ENCODE results near the gene BRMS1L.
A peak's percentile ranks its signal among the peaks of the same experiment; 100 is the strongest.

DNA sequence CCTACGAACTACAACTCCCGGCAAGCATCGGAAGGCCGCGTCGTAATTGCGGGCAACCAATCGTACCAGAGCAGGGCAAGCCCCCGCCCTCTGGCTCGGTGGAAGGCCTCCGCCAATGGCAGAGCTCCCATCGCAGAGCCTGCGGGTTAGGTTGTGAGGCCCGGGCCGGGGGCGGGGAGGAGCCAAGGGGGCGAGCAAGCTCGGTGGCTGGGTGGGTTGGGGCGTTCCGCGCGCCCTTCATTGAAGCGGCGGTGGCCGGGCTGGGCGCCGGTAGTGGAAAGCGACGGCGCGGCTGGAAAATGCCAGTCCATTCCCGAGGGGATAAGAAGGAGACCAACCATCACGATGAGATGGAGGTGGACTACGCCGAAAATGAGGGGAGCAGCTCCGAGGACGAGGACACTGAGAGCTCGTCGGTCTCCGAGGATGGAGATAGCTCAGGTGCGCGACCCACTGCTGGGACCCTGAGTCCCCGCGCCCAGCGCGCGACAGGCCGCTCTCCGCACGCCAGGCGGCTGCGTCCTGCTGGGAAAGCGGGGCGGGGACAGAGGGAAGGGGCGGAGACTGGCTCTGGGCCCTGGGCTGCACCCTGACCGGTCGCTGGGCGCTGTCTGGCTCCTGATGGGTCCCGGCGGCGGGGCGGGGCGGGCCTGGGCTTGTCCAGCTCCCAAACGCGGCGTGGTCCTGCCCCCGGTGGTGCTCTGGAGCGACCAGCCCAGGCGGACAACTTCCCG lies at the start of gene BRMS1L:
- TF ChIP-seq, protein P1, sequence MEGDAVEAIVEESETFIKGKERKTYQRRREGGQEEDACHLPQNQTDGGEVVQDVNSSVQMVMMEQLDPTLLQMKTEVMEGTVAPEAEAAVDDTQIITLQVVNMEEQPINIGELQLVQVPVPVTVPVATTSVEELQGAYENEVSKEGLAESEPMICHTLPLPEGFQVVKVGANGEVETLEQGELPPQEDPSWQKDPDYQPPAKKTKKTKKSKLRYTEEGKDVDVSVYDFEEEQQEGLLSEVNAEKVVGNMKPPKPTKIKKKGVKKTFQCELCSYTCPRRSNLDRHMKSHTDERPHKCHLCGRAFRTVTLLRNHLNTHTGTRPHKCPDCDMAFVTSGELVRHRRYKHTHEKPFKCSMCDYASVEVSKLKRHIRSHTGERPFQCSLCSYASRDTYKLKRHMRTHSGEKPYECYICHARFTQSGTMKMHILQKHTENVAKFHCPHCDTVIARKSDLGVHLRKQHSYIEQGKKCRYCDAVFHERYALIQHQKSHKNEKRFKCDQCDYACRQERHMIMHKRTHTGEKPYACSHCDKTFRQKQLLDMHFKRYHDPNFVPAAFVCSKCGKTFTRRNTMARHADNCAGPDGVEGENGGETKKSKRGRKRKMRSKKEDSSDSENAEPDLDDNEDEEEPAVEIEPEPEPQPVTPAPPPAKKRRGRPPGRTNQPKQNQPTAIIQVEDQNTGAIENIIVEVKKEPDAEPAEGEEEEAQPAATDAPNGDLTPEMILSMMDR (IDR thresholded peaks at IDR 0.05) = peak; percentile 12; the same call in 1 of the 2 replicates
- TF ChIP-seq ZFX (IDR thresholded peaks at IDR 0.05; ENCODE audit: borderline replicate concordance) = no peak
